C4-2B (cell line): ENCODE results near the gene CTIF.

Experiments used
- H3K27ac ChIP-seq: fragments of 450-650 bp; 2 replicates; pipeline ENCODE4 v1.5.1; 2017
- CTCF ChIP-seq: fragments of 450-650 bp; conservative IDR thresholded peaks from 2 replicates; pipeline ENCODE4 v1.5.1; 2017; ENCODE audit warnings: mild to moderate bottlenecking
- ZFX ChIP-seq: fragments of 450-650 bp; IDR thresholded peaks from 2 replicates; pipeline ENCODE4 v1.6.1; 2017

Gene CTIF

GRCh38 chr18:48838921-48839818, 300.3 kb downstream of the CTIF start:
- TF ChIP-seq ZFX: no peak
- no peak for TF ChIP-seq CTCF
- no peak overlapping the region for H3K27ac ChIP-seq

- no peak for TF ChIP-seq ZFX
- no peak for TF ChIP-seq CTCF
- no peak overlapping the region for H3K27ac ChIP-seq
These were observed 301.1 kb downstream of the CTIF start for GRCh38 chr18:48839819-48840490.

- H3K27ac ChIP-seq: no peak overlapping the region
These were observed 301.7 kb downstream of the CTIF start for GRCh38 chr18:48840491-48840877.

GRCh38 chr18:48841381-48842258, 302.8 kb downstream of the CTIF start:
- TF ChIP-seq ZFX (no peak), CTCF (no peak)
- H3K27ac ChIP-seq: peak overlapping the region; percentile 33

More at GRCh38 chr18:48840491-48840877, 301.7 kb downstream of the CTIF start:
- TF ChIP-seq ZFX (no peak), CTCF (no peak)

GRCh38 chr18:48842259-48843061, 303.6 kb downstream of the CTIF start:
- TF ChIP-seq CTCF: no peak
- no peak for TF ChIP-seq ZFX
- peak overlapping the region; percentile 33 for H3K27ac ChIP-seq

GRCh38 chr18:48843162-48843561, 304.3 kb downstream of the CTIF start:
- TF ChIP-seq ZFX (no peak), CTCF (no peak)
- peak overlapping the region; percentile 33 for H3K27ac ChIP-seq
